Measurements from ENCODE around the gene TRERF1. TPM values are rescaled to one million over a fixed set of nuclear protein-coding genes. Genes with fewer than 3 reads are reported as not detected.

Gene TRERF1
- total and polyA plus RNA-seq, 2 of the 8 experiments (the other 6 are each of a cell fraction or from before 2014, with no cell fraction given) = 10.8 to 21.5 TPM

- Histone ChIP-seq H3K23ac (ENCODE audit: insufficient read length) (no peak overlapping the region), H2BK5ac (ENCODE audit: low read depth, low read length) (no peak overlapping the region), H3K18ac (ENCODE audit: extremely low read depth, low read length) (no peak overlapping the region), H4K5ac (ENCODE audit: insufficient read length, low read depth, low read length) (no peak overlapping the region), H3K27ac (ENCODE audit: low read depth, low read length) (no peak overlapping the region), H4K8ac (ENCODE audit: extremely low read depth, insufficient read depth, low read length) (no peak overlapping the region), H4K91ac (replicated peaks; ENCODE audit: insufficient read length, low read length) (no peak overlapping the region), H2AFZ (ENCODE audit: low read length) (no peak overlapping the region), H4K20me1 (replicated peaks in 1 of 2; ENCODE audit: control insufficient read depth in 1 of 2, insufficient read depth in 2 of 2, low read length in 2 of 2) (peaks cover 14 to 22% of the 10 kb centered on the region in 2 experiments), H2AK5ac (ENCODE audit: low read depth, low read length) (no peak overlapping the region), H3K9me3 (ENCODE audit: insufficient read depth in 2 of 2, low read depth in 1 of 2, low read length in 1 of 2) (no peaks in the 10 kb centered on the region), H3K23me2 (ENCODE audit: low read depth, low read length) (no peaks in the 10 kb centered on the region), H2BK20ac (ENCODE audit: low read length) (no peak overlapping the region), H3K79me1 (ENCODE audit: low read depth, low read length) (peaks cover 16% of the 10 kb centered on the region), H2BK15ac (ENCODE audit: low read length) (no peak overlapping the region), H3K4me2 (ENCODE audit: insufficient read depth in 1 of 2, low read depth in 2 of 2, low read length in 2 of 2) (no peak overlapping the region), H3K27me3 (replicated peaks in 1 of 4; ENCODE audit: control insufficient read depth in 3 of 4, extremely low read depth in 1 of 4, insufficient read depth in 3 of 4, low read length in 3 of 4) (no peaks in the 10 kb centered on the region), H3K4me3 (ENCODE audit: extremely low read depth in 1 of 4, insufficient read depth in 2 of 4, low read depth in 3 of 4, low read length in 4 of 4) (no peak overlapping the region), H3K9ac (replicated peaks in 1 of 4; ENCODE audit: extremely low read depth in 1 of 4, low read depth in 3 of 4, low read length in 3 of 4) (no peak overlapping the region), H2BK120ac (replicated peaks; ENCODE audit: low read depth, low read length) (no peak overlapping the region), H3K14ac (ENCODE audit: insufficient read length) (no peak overlapping the region), H3K56ac (replicated peaks; ENCODE audit: insufficient read length, low read depth, low read length) (no peak overlapping the region), H3K4ac (replicated peaks; ENCODE audit: insufficient read length, low read depth, low read length) (no peak overlapping the region), H3K79me2 (ENCODE audit: control insufficient read depth in 1 of 2, insufficient read depth in 2 of 2, low read length in 2 of 2) (peaks cover 3 to 85% of the 10 kb centered on the region in 2 experiments; a peak in 3 of 4 replicates), H3K4me1 (replicated peaks in 1 of 4; ENCODE audit: control insufficient read depth in 3 of 4, insufficient read depth in 4 of 4, low read length in 3 of 4) (no peaks in the 10 kb centered on the region), H2BK12ac (ENCODE audit: low read depth, low read length) (no peak overlapping the region), H3K36me3 (ENCODE audit: control insufficient read depth in 2 of 4, insufficient read depth in 4 of 4, low read length in 3 of 4) (no peaks in the 10 kb centered on the region)
- FAIRE-seq = no peak
- TF ChIP-seq MAFK (IDR thresholded peaks at IDR 0.05; ENCODE audit: low read depth, low read length) (no peak), KDM1A (IDR thresholded peaks at IDR 0.05; ENCODE audit: borderline replicate concordance, low read length) (no peak), CREB1 (IDR thresholded peaks at IDR 0.05) (no peak)
- ChIA-PET CTCF (ENCODE audit: partially characterized antibody) (interaction anchor here (0.6 to 2.2 kb wide), 5 partner anchors 14 to 183 kb away, joined by 3 to 10 read pairs (median 3); no protein-coding TSS in a partner anchor), POLR2A (ENCODE audit: partially characterized antibody) (interaction anchor here (1.3 to 1.5 kb wide), 3 partner anchors 8 to 13 kb away, joined by 3 to 7 read pairs (median 4); no protein-coding TSS in a partner anchor)
- WGBS, 2 experiments (ENCODE audit: extremely low coverage in 1 of 2, insufficient coverage in 1 of 2, insufficient read length in 1 of 2, insufficient replicate concordance in 2 of 2, low coverage in 1 of 2, low lambda C conversion rate in 2 of 2, missing lambda C conversion rate in 1 of 2) = 100% methylated on average over 3 of the region's 3 CpGs; no CpG with 5 or more reads in 1 of the 2 experiments
- DNase-seq (ENCODE audit: low read depth in 1 of 2, low spot score in 2 of 2) = no peak
Measured at GRCh38 chr6:42381850-42382249, 69.9 kb downstream of the TRERF1 start.

Data from H1 (cell line).